ENCODE results near the gene RNF17. TPM values are rescaled to one million over a fixed set of nuclear protein-coding genes. Genes with fewer than 3 reads are reported as not detected.
"Not testable (repeated sequence)": the region's sequence is repeated elsewhere in the genome, so short reads cannot be mapped to it uniquely, and the experiment has no call there.

The RNF17 gene
- polyA plus RNA-seq, 1 of the 3 experiments (the other 2 are of a cell fraction) = not detected

GRCh38 chr13:24823122-24823710, 59.2 kb downstream of the RNF17 start:
- CTCF ChIA-PET; H3K36me3 ChIP-seq (replicated peaks in 1 of 2; ENCODE audit: control insufficient read depth in 1 of 2, insufficient read depth in 2 of 2, low read length in 1 of 2); H3K9me2 ChIP-seq; H3K4me3 ChIP-seq (ENCODE audit: low read depth in 2 of 2, low read length in 1 of 2); POLR2A ChIA-PET; H3K79me2 ChIP-seq (ENCODE audit: insufficient read depth); DNase-seq; H4K20me1 ChIP-seq (ENCODE audit: insufficient read depth); H2AFZ ChIP-seq (ENCODE audit: low read depth); H3K4me2 ChIP-seq; H3K9ac ChIP-seq; H3K9me3 ChIP-seq; H3K4me1 ChIP-seq (ENCODE audit: control insufficient read depth in 1 of 2, insufficient read depth in 2 of 2, low read depth in 1 of 2, low read length in 1 of 2); H3K27me3 ChIP-seq (ENCODE audit: insufficient read depth); H3F3A ChIP-seq (replicated peaks; ENCODE audit: insufficient read depth); H3K27ac ChIP-seq (ENCODE audit: low read depth in 2 of 2, low read length in 1 of 2): not testable (repeated sequence)
- 7% methylated on average over 5 of the region's 5 CpGs for WGBS (ENCODE audit: low lambda C conversion rate)

GRCh38 chr13:24827799-24828198, 63.8 kb downstream of the RNF17 start:
- TF ChIP-seq RXRA (IDR thresholded peaks at IDR 0.05; ENCODE audit: borderline replicate concordance, low read depth) = no peak
- no peak for TF ChIP-seq USF1 (IDR thresholded peaks at IDR 0.05; ENCODE audit: borderline replicate concordance, low read depth)
- no peak for TF ChIP-seq CTCF (IDR thresholded peaks at IDR 0.05)
- TF ChIP-seq FOSL2 (IDR thresholded peaks at IDR 0.05; ENCODE audit: borderline replicate concordance, low read depth) = no peak
- no peak for TF ChIP-seq EZH2phosphoT487 (IDR thresholded peaks at IDR 0.05; ENCODE audit: borderline replicate concordance, low read depth)
- TF ChIP-seq RCOR1 (IDR thresholded peaks at IDR 0.05; ENCODE audit: low read length) = no peak
- no peak for TF ChIP-seq RAD21 (IDR thresholded peaks at IDR 0.05; ENCODE audit: low read length)
- no peak for TF ChIP-seq GATA2 (CRISPR knock-in tag; IDR thresholded peaks at IDR 0.05)
- TF ChIP-seq SIN3A (IDR thresholded peaks at IDR 0.05; ENCODE audit: borderline replicate concordance, low read depth, low read length) = no peak
- TF ChIP-seq POLR2AphosphoS5 (IDR thresholded peaks at IDR 0.05; ENCODE audit: low read depth, low read length) = no peak
- TF ChIP-seq YY1 (IDR thresholded peaks at IDR 0.05; ENCODE audit: low read depth) = no peak
- TF ChIP-seq NFIC (IDR thresholded peaks at IDR 0.05; ENCODE audit: borderline replicate concordance) = no peak
- TF ChIP-seq NRF1 (IDR thresholded peaks at IDR 0.05; ENCODE audit: low read depth, low read length) = no peak
- TF ChIP-seq TCF12 (IDR thresholded peaks at IDR 0.05) = no peak
- no peak for TF ChIP-seq MAX (IDR thresholded peaks at IDR 0.05; ENCODE audit: low read depth)
- TF ChIP-seq ELF1 (IDR thresholded peaks at IDR 0.05) = no peak
- TF ChIP-seq MEF2A (IDR thresholded peaks at IDR 0.05; ENCODE audit: borderline replicate concordance, low read depth) = no peak
- TF ChIP-seq TEAD4 (IDR thresholded peaks at IDR 0.05; ENCODE audit: borderline replicate concordance, insufficient read depth) = no peak
- no peak for TF ChIP-seq FOXM1 (IDR thresholded peaks at IDR 0.05; ENCODE audit: low read depth)
- H4K20me1 ChIP-seq (ENCODE audit: insufficient read depth) = no peaks in the 10 kb centered on the region
- no peaks in the 10 kb centered on the region for H3K79me2 ChIP-seq (ENCODE audit: insufficient read depth)
- no peak overlapping the region for H3K4me3 ChIP-seq (ENCODE audit: low read depth in 2 of 2, low read length in 1 of 2)
- ChIA-PET POLR2A (no interaction called here), CTCF (no interaction called here)
- H3F3A ChIP-seq (replicated peaks; ENCODE audit: insufficient read depth) = no peaks in the 10 kb centered on the region
- H3K27me3 ChIP-seq (ENCODE audit: insufficient read depth) = no peaks in the 10 kb centered on the region; the same call in 1 of the 2 replicates
- no peak overlapping the region for H2AFZ ChIP-seq (ENCODE audit: low read depth)
- H3K9me3 ChIP-seq = no peaks in the 10 kb centered on the region
- WGBS (ENCODE audit: low lambda C conversion rate) = 71% methylated on average over 1 of the region's 1 CpG
- DNase-seq = no peak
- H3K4me2 ChIP-seq = no peak overlapping the region
- no peaks in the 10 kb centered on the region for H3K36me3 ChIP-seq (replicated peaks in 1 of 2; ENCODE audit: control insufficient read depth in 1 of 2, insufficient read depth in 2 of 2, low read length in 1 of 2)
- H3K4me1 ChIP-seq (ENCODE audit: control insufficient read depth in 1 of 2, insufficient read depth in 2 of 2, low read depth in 1 of 2, low read length in 1 of 2) = no peaks in the 10 kb centered on the region
- no peak overlapping the region for H3K27ac ChIP-seq (ENCODE audit: low read depth in 2 of 2, low read length in 1 of 2)
- no peak overlapping the region for H3K9ac ChIP-seq
- H3K9me2 ChIP-seq = no peaks in the 10 kb centered on the region

All from SK-N-SH (cell line).